H9 (cell line): Measurements from ENCODE around the gene SEMA6A. TPM values are rescaled to one million over a fixed set of nuclear protein-coding genes. Genes with fewer than 3 reads are reported as not detected.

Experiments
- DNase-seq: peaks from one replicate; pipeline ENCODE4 v3.0.0-alpha.2; 2017
- H2AFZ ChIP-seq: one replicate; pipeline ENCODE4 v1.6.1; 2013; ENCODE audit warnings: mild to moderate bottlenecking, low read length, control low read depth, moderate library complexity
- H2AK5ac ChIP-seq: 2 replicates; pipeline ENCODE4 v1.6.1; 2013; ENCODE audit warnings: low read length, control low read depth, mixed read lengths; ENCODE audit not compliant: insufficient read length
- H2BK120ac ChIP-seq: one replicate; pipeline ENCODE4 v1.6.1; 2013; ENCODE audit warnings: low read depth, mild to moderate bottlenecking, low read length, control low read depth, inconsistent platforms; ENCODE audit not compliant: poor library complexity, severe bottlenecking
- H2BK12ac ChIP-seq: 2 replicates; pipeline ENCODE4 v1.6.1; 2013; ENCODE audit warnings: low read length, control low read depth, mixed read lengths, low read depth; ENCODE audit not compliant: insufficient read length
- H2BK15ac ChIP-seq: 2 replicates; pipeline ENCODE4 v1.6.1; 2013; ENCODE audit warnings: low read depth, low read length, control low read depth
- H2BK20ac ChIP-seq: one replicate; pipeline ENCODE4 v1.6.1; 2013; ENCODE audit warnings: low read depth, mild to moderate bottlenecking, low read length, control low read depth, inconsistent platforms; ENCODE audit not compliant: poor library complexity, severe bottlenecking
- H2BK5ac ChIP-seq: 2 replicates; pipeline ENCODE4 v1.6.1; 2013; ENCODE audit warnings: low read length, control low read depth, mixed read lengths; ENCODE audit not compliant: insufficient read length
- H3K14ac ChIP-seq: 2 replicates; pipeline ENCODE4 v1.6.1; 2013; ENCODE audit warnings: low read length, control low read depth; ENCODE audit not compliant: insufficient read depth
- H3K18ac ChIP-seq: 2 replicates; pipeline ENCODE4 v1.6.1; 2013; ENCODE audit warnings: low read depth, mild to moderate bottlenecking, mixed read lengths, low read length, control low read depth; ENCODE audit not compliant: insufficient read length
- H3K23ac ChIP-seq: 2 replicates; pipeline ENCODE4 v1.6.1; 2013; ENCODE audit warnings: low read length, control low read depth, mixed read lengths, low read depth; ENCODE audit not compliant: insufficient read length
- H3K23me2 ChIP-seq: 2 replicates; pipeline ENCODE4 v1.6.1; 2013; ENCODE audit warnings: low read depth, mild to moderate bottlenecking, mixed read lengths, low read length, control low read depth; ENCODE audit not compliant: insufficient read length, poor library complexity, severe bottlenecking
- H3K27ac ChIP-seq: 2 replicates; pipeline ENCODE4 v1.5.1; 2013; ENCODE audit warnings: low read length, control low read depth, mixed read lengths, low read depth; ENCODE audit not compliant: insufficient read length
- H3K27me3 ChIP-seq: 2 replicates; pipeline ENCODE4 v1.6.1; 2013; ENCODE audit warnings: low read length, control low read depth, inconsistent platforms; ENCODE audit not compliant: insufficient read depth
- H3K4ac ChIP-seq: 2 replicates; pipeline ENCODE4 v1.6.1; 2013; ENCODE audit warnings: low read depth, mild to moderate bottlenecking, control low read depth, inconsistent platforms, low read length, moderate library complexity
- H3K4me1 ChIP-seq: 2 replicates; pipeline ENCODE4 v1.6.1; 2013; ENCODE audit warnings: low read length, control low read depth, inconsistent platforms; ENCODE audit not compliant: insufficient read depth
- H3K4me2 ChIP-seq: 2 replicates; pipeline ENCODE4 v1.6.1; 2013; ENCODE audit warnings: low read length, control low read depth, mixed read lengths; ENCODE audit not compliant: insufficient read length, insufficient read depth
- H3K56ac ChIP-seq: 2 replicates; pipeline ENCODE4 v1.6.1; 2013; ENCODE audit warnings: low read depth, mild to moderate bottlenecking, mixed read lengths, low read length, control low read depth; ENCODE audit not compliant: insufficient read length
- H3K79me1 ChIP-seq: 2 replicates; pipeline ENCODE4 v1.6.1; 2013; ENCODE audit warnings: low read depth, mild to moderate bottlenecking, moderate library complexity, low read length, control low read depth, inconsistent platforms; ENCODE audit not compliant: insufficient read depth, poor library complexity, severe bottlenecking
- H3K79me2 ChIP-seq: 2 replicates; pipeline ENCODE4 v1.6.1; 2013; ENCODE audit warnings: low read length, control low read depth, inconsistent platforms; ENCODE audit not compliant: insufficient read depth
- H3K9ac ChIP-seq: 2 replicates; pipeline ENCODE4 v1.6.1; 2013; ENCODE audit warnings: low read length, control low read depth, mixed read lengths; ENCODE audit not compliant: insufficient read length; ENCODE audit errors: extremely low read depth
- H3K9me3 ChIP-seq: one replicate; pipeline ENCODE4 v1.6.1; 2013; ENCODE audit warnings: low read depth, low read length, inconsistent platforms; ENCODE audit not compliant: control insufficient read depth
- H3T11ph ChIP-seq: one replicate; pipeline ENCODE4 v1.6.1; 2013; ENCODE audit warnings: mild to moderate bottlenecking, low read length, control low read depth, inconsistent platforms
- H4K20me1 ChIP-seq: one replicate; pipeline ENCODE4 v1.6.1; 2013; ENCODE audit not compliant: control insufficient read depth, insufficient read length, insufficient read depth
- H4K5ac ChIP-seq: 2 replicates; pipeline ENCODE4 v1.6.1; 2013; ENCODE audit warnings: low read depth, mild to moderate bottlenecking, mixed read lengths, low read length, control low read depth; ENCODE audit not compliant: insufficient read length
- H4K8ac ChIP-seq: replicated peaks from 2 replicates; pipeline ENCODE4 v1.6.1; 2013; ENCODE audit warnings: low read length, control low read depth, mixed read lengths, low read depth; ENCODE audit not compliant: insufficient read length
- H4K91ac ChIP-seq: 2 replicates; pipeline ENCODE4 v1.6.1; 2013; ENCODE audit warnings: low read depth, mild to moderate bottlenecking, moderate library complexity, mixed read lengths, low read length, control low read depth; ENCODE audit not compliant: insufficient read length
- H3K27ac Mint-ChIP-seq, 3 experiments: 2 replicates in 2 of 3; 3 replicates in 1 of 3; pipeline ENCODE4 v1.8.0; 2020 to 2021; ENCODE audit warnings: mixed read lengths in 3 of 3, mild to moderate bottlenecking in 1 of 3, moderate library complexity in 1 of 3
- H3K27me3 Mint-ChIP-seq: 2 replicates; pipeline ENCODE4 v1.8.0; 2021; ENCODE audit warnings: low read depth, mild to moderate bottlenecking, moderate library complexity, mixed read lengths
- H3K36me3 Mint-ChIP-seq, 3 experiments: 2 replicates in 2 of 3; 3 replicates in 1 of 3; pipeline ENCODE4 v1.8.0; 2020 to 2021; ENCODE audit warnings: low read depth in 3 of 3, mixed read lengths in 3 of 3; ENCODE audit not compliant: insufficient read depth in 1 of 3
- H3K4me1 Mint-ChIP-seq, 2 experiments: 2 replicates each; pipeline ENCODE4 v1.8.0; 2020; ENCODE audit warnings: mixed read lengths in 2 of 2
- H3K4me3 Mint-ChIP-seq, 2 experiments: 2 replicates in 1 of 2; 3 replicates in 1 of 2; pipeline ENCODE4 v1.8.0; 2020 to 2021; ENCODE audit warnings: mild to moderate bottlenecking in 2 of 2, mixed read lengths in 2 of 2, moderate library complexity in 1 of 2
- H3K9me3 Mint-ChIP-seq, 2 experiments: 2 replicates in 1 of 2; 3 replicates in 1 of 2; pipeline ENCODE4 v1.8.0; 2020; ENCODE audit warnings: mild to moderate bottlenecking in 2 of 2, mixed read lengths in 2 of 2, moderate library complexity in 1 of 2
- CTCF ChIP-seq: fragments of 200-600 bp; sonication (generic); conservative IDR thresholded peaks from 3 replicates; pipeline ENCODE4 v1.8.0; 2021; ENCODE audit warnings: antibody characterized with exemption, mild to moderate bottlenecking
- WGBS: extraction: QIAGEN DNeasy Blood & Tissue Kit; methylation state at CpG from one replicate; pipeline ENCODE4 v1.1.7; 2013; ENCODE audit warnings: missing lambda C conversion rate, low lambda C conversion rate, mixed read lengths; ENCODE audit not compliant: insufficient read length; ENCODE audit errors: extremely low coverage; 5-methylcytosine and 5-hydroxymethylcytosine counted together
- total RNA-seq: library from RNA; stranded (reverse); gene quantifications from 2 replicates; pipeline ENCODE4 v1.2.1, GENCODE V29; 2021

Gene SEMA6A
- total RNA-seq, 1 experiment from 2014 or later: 354 TPM

GRCh38 chr5:116410336-116410890, 164.2 kb downstream of the SEMA6A start:
- Histone ChIP-seq H3K79me1 (no peaks in the 10 kb centered on the region), H3K79me2 (no peaks in the 10 kb centered on the region), H4K5ac (no peak overlapping the region), H3T11ph (no peak overlapping the region), H3K56ac (no peak overlapping the region), H2BK12ac (no peak overlapping the region), H3K27me3 (no peaks in the 10 kb centered on the region), H3K23ac (no peak overlapping the region), H3K9me3 (no peaks in the 10 kb centered on the region), H2BK5ac (no peak overlapping the region), H4K20me1 (no peaks in the 10 kb centered on the region), H4K91ac (no peak overlapping the region), H2BK20ac (no peak overlapping the region), H2AK5ac (no peak overlapping the region), H3K18ac (no peak overlapping the region), H2BK15ac (no peak overlapping the region), H3K4ac (no peak overlapping the region), H3K4me2 (no peak overlapping the region), H3K4me1 (peaks cover 5% of the 10 kb centered on the region; the same call in 1 of the 2 replicates), H2BK120ac (no peak overlapping the region), H4K8ac (no peak overlapping the region), H3K9ac (no peak overlapping the region), H3K14ac (no peak overlapping the region), H2AFZ (no peak overlapping the region), H3K23me2 (no peaks in the 10 kb centered on the region), H3K27ac (no peak overlapping the region)
- Mint-ChIP-seq H3K36me3 (no peaks in the 10 kb centered on the region), H3K4me1 (peaks cover 5 to 12% of the 10 kb centered on the region in 2 experiments), H3K9me3 (no peaks in the 10 kb centered on the region), H3K27me3 (no peaks in the 10 kb centered on the region), H3K27ac (peak overlapping the region in 1 of 3 experiments; percentile 76; a peak in 1 of 7 replicates), H3K4me3 (no peak overlapping the region)
- no peak for DNase-seq
- no CpG with 5 or more reads among the region's 3 CpGs for WGBS
- no peak for TF ChIP-seq CTCF
